SK-N-SH (cell line): ENCODE data around the gene SVOP.

Experiments
- EP300 ChIP-seq, 2 experiments: IDR thresholded peaks; 2 replicates each; pipeline versions ENCODE4 v1.4.0 to v1.6.1; 2012; ENCODE audit warnings: borderline replicate concordance in 1 of 2, low read depth in 1 of 2, low read length in 1 of 2
- GATA2 ChIP-seq: sonication (generic); formaldehyde crosslinking; IDR thresholded peaks from 2 replicates; pipeline ENCODE4 v1.5.0; 2020; ENCODE audit warnings: mild to moderate bottlenecking, missing genetic modification reagents
- JUND ChIP-seq: IDR thresholded peaks from 2 replicates; pipeline ENCODE4 v1.4.0; 2012
- NFIC ChIP-seq: IDR thresholded peaks from 2 replicates; pipeline ENCODE4 v1.4.0; 2012; ENCODE audit warnings: borderline replicate concordance
- POLR2AphosphoS5 ChIP-seq: IDR thresholded peaks from 2 replicates; pipeline ENCODE4 v1.6.1; 2012; ENCODE audit warnings: low read depth, low read length
- SIN3A ChIP-seq: IDR thresholded peaks from 2 replicates; pipeline ENCODE4 v1.6.1; 2012; ENCODE audit warnings: low read depth, mild to moderate bottlenecking, low read length, moderate library complexity, borderline replicate concordance
- SMC3 ChIP-seq: IDR thresholded peaks from 2 replicates; pipeline ENCODE4 v1.6.1; 2012; ENCODE audit warnings: low read depth, low read length, improper control_type of control experiment
- TAF1 ChIP-seq: IDR thresholded peaks from 2 replicates; pipeline ENCODE4 v1.6.1; 2012; ENCODE audit warnings: low read depth, mild to moderate bottlenecking, low read length, moderate library complexity, borderline replicate concordance
- TF ChIP-seq, protein P1 (sequence below): fragments of 200-600 bp; sonication (generic); IDR thresholded peaks from 2 replicates; pipeline ENCODE4 v1.6.1; 2017; ENCODE audit warnings: antibody characterized with exemption, mild to moderate bottlenecking, moderate library complexity
- TF ChIP-seq, protein P2 (sequence below): fragments of 150-350 bp; IDR thresholded peaks from 2 replicates; pipeline ENCODE4 v1.6.1; 2017; ENCODE audit warnings: antibody characterized with exemption, low read length, low read depth, borderline replicate concordance
- TF ChIP-seq, protein P3 (sequence below): IDR thresholded peaks from 2 replicates; pipeline ENCODE4 v1.4.0; 2012; ENCODE audit warnings: low read depth

DNA sequence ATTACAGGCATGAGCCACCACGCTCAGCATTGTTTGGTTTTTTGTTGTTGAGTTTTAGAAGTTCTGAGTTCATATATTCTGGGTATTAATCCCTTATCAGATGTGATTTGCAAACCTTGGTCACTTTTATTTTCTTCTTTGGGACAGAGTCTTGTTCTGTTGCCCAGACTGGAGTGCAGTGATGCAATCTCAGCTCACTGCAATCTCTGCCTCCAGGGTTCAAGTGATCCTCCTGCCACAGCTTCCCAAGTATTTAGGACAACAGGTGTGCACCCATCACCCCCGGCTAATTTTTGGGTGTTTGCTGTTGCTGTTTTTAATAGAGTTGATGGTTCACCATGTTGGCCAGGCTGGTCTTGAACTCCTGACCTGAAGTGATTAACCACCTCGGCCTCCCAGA is 43.3 kb upstream of the SVOP start:
- TF ChIP-seq SIN3A (no peak), TAF1 (no peak), EP300 (IDR thresholded peaks at IDR 0.05; ENCODE audit: borderline replicate concordance in 1 of 2, low read depth in 1 of 2, low read length in 1 of 2) (no peak), GATA2 (CRISPR knock-in tag) (no peak), NFIC (no peak), POLR2AphosphoS5 (no peak), SMC3 (no peak), JUND (no peak)
- TF ChIP-seq, protein P1, sequence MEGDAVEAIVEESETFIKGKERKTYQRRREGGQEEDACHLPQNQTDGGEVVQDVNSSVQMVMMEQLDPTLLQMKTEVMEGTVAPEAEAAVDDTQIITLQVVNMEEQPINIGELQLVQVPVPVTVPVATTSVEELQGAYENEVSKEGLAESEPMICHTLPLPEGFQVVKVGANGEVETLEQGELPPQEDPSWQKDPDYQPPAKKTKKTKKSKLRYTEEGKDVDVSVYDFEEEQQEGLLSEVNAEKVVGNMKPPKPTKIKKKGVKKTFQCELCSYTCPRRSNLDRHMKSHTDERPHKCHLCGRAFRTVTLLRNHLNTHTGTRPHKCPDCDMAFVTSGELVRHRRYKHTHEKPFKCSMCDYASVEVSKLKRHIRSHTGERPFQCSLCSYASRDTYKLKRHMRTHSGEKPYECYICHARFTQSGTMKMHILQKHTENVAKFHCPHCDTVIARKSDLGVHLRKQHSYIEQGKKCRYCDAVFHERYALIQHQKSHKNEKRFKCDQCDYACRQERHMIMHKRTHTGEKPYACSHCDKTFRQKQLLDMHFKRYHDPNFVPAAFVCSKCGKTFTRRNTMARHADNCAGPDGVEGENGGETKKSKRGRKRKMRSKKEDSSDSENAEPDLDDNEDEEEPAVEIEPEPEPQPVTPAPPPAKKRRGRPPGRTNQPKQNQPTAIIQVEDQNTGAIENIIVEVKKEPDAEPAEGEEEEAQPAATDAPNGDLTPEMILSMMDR = no peak
- TF ChIP-seq, protein P2, sequence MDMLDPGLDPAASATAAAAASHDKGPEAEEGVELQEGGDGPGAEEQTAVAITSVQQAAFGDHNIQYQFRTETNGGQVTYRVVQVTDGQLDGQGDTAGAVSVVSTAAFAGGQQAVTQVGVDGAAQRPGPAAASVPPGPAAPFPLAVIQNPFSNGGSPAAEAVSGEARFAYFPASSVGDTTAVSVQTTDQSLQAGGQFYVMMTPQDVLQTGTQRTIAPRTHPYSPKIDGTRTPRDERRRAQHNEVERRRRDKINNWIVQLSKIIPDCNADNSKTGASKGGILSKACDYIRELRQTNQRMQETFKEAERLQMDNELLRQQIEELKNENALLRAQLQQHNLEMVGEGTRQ = no peak
- TF ChIP-seq, protein P3, sequence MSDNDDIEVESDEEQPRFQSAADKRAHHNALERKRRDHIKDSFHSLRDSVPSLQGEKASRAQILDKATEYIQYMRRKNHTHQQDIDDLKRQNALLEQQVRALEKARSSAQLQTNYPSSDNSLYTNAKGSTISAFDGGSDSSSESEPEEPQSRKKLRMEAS = no peak
